Gastrocnemius medialis (tissue), 4 donors: Measurements from ENCODE around the gene MCM3AP. TPM values are rescaled to one million over a fixed set of nuclear protein-coding genes. Genes with fewer than 3 reads are reported as not detected.
A peak's percentile ranks its signal among the peaks of the same experiment; 100 is the strongest.

Source experiments
- ATAC-seq, 2 donors: fragments of 150-250 bp; one replicate each; pipeline ENCODE4 v1.9.1; 2016
- DNase-seq, 2 donors: peaks; one replicate each; pipeline ENCODE4 v3.0.0-alpha.2; 2019
- H3K27ac ChIP-seq, 4 donors: fragments of 200-600 bp; sonication (generic); 1 replicate in 1 of 4; 2 replicates in 3 of 4; pipeline ENCODE4 v1.5.1; 2016 to 2018; ENCODE audit warnings: mild to moderate bottlenecking in 2 of 4, moderate library complexity in 1 of 4
- H3K27me3 ChIP-seq, 3 donors: fragments of 200-600 bp; sonication (generic) in 2 of 3; 1 replicate in 1 of 3; 2 replicates in 2 of 3; pipeline versions ENCODE4 v1.5.1 to v1.6.0; 2016 to 2019; ENCODE audit warnings: mild to moderate bottlenecking in 1 of 3, moderate library complexity in 1 of 3
- H3K36me3 ChIP-seq, 2 donors: fragments of 200-600 bp; sonication (generic) in 1 of 2; one replicate each; pipeline ENCODE4 v1.5.1; 2017 to 2018
- H3K4me1 ChIP-seq, 2 donors: fragments of 200-600 bp; sonication (generic) in 1 of 2; one replicate each; pipeline ENCODE4 v1.5.1; 2016 to 2017; ENCODE audit warnings: mild to moderate bottlenecking in 2 of 2
- H3K4me3 ChIP-seq, 4 donors: fragments of 200-600 bp; sonication (generic) in 3 of 4; 1 replicate in 1 of 4; 2 replicates in 3 of 4; pipeline ENCODE4 v1.5.1; 2016 to 2019; ENCODE audit warnings: mild to moderate bottlenecking in 2 of 4
- H3K9me3 ChIP-seq, 3 donors: fragments of 200-600 bp; sonication (generic) in 2 of 3; 1 replicate in 1 of 3; 2 replicates in 2 of 3; pipeline ENCODE4 v1.5.1; 2016 to 2019
- CTCF ChIP-seq, 5 experiments: fragments of 450-650 bp in 3 of 5; fragments of 200-600 bp in 2 of 5; sonication (generic) in 2 of 5; IDR thresholded peaks in 4 of 5; conservative IDR thresholded peaks in 1 of 5; 1 replicate in 4 of 5; 2 replicates in 1 of 5; pipeline ENCODE4 v1.5.1; 2016 to 2019; ENCODE audit warnings: antibody characterized with exemption in 5 of 5, mild to moderate bottlenecking in 3 of 5, moderate library complexity in 3 of 5
- POLR2A ChIP-seq, 2 donors: fragments of 450-650 bp; IDR thresholded peaks; one replicate each; pipeline ENCODE4 v1.6.1; 2017; ENCODE audit warnings: antibody characterized with exemption in 2 of 2, mild to moderate bottlenecking in 2 of 2, moderate library complexity in 2 of 2
- in situ Hi-C, 4 donors: fragments of 200-750 bp; cut with MboI; loops; one replicate each; pipeline versions ENCODE4 v1.15.0 to v1.8.0; 2017; ENCODE audit warnings: low sequenced_read_pairs in 4 of 4
- intact Hi-C: fragments of 100-400 bp; cut with DNase I; formaldehyde crosslinking; loops from one replicate; pipeline ENCODE4 v1.15.1; 2023; ENCODE audit warnings: low total_unique reads
- total RNA-seq, 4 donors: library from RNA; depleted of rRNA; stranded (reverse); fragments of >200 nt; gene quantifications; one replicate each; pipeline versions ENCODE4 v1.1.0 to v1.2.3, GENCODE V29; 2016

The MCM3AP gene
- total RNA-seq, 4 donors from 2014 or later, result 52.1 to 155 (median 83.2) TPM

- ATAC-seq (no peak), DNase-seq (no peak)
- TF ChIP-seq POLR2A (IDR thresholded peaks at IDR 0.05) (no peak), CTCF (IDR thresholded peaks at IDR 0.05 in 4 of 5, conservative IDR thresholded peaks at IDR 0.05 in 1 of 5) (no peak)
- Histone ChIP-seq H3K27me3 (no peaks in the 10 kb centered on the region), H3K27ac (peak overlapping the region in 3 of 4 donors; percentile 21 to 26 (median 25)), H3K4me1 (peaks cover 30 to 39% of the 10 kb centered on the region in 2 donors), H3K36me3 (peaks cover 0 to 29% of the 10 kb centered on the region in 2 donors), H3K9me3 (no peaks in the 10 kb centered on the region), H3K4me3 (no peak overlapping the region)
- intact Hi-C loops, result no loop called here
- in situ Hi-C loops, result no loop called here
Measured at GRCh38 chr21:46220847-46221246, 64.6 kb downstream of the MCM3AP start.

GRCh38 chr21:46220275-46220810, 65.1 kb downstream of the MCM3AP start:
- H3K27me3 ChIP-seq, result no peaks in the 10 kb centered on the region
- no peaks in the 10 kb centered on the region for H3K9me3 ChIP-seq
- peak overlapping the region in 2 of 4 donors; percentile 21 to 25 for H3K27ac ChIP-seq
- TF ChIP-seq CTCF (IDR thresholded peaks at IDR 0.05 in 4 of 5, conservative IDR thresholded peaks at IDR 0.05 in 1 of 5) (no peak), POLR2A (IDR thresholded peaks at IDR 0.05) (no peak)
- intact Hi-C loops, result no loop called here
- DNase-seq, result peak in 1 of 2 donors; percentile 41
- peaks cover 0 to 33% of the 10 kb centered on the region in 2 donors for H3K36me3 ChIP-seq
- in situ Hi-C loops, result no loop called here
- H3K4me1 ChIP-seq, result peaks cover 27 to 38% of the 10 kb centered on the region in 2 donors
- H3K4me3 ChIP-seq, result no peak overlapping the region
- ATAC-seq, result peak in 1 of 2 donors; percentile 25

DNA sequence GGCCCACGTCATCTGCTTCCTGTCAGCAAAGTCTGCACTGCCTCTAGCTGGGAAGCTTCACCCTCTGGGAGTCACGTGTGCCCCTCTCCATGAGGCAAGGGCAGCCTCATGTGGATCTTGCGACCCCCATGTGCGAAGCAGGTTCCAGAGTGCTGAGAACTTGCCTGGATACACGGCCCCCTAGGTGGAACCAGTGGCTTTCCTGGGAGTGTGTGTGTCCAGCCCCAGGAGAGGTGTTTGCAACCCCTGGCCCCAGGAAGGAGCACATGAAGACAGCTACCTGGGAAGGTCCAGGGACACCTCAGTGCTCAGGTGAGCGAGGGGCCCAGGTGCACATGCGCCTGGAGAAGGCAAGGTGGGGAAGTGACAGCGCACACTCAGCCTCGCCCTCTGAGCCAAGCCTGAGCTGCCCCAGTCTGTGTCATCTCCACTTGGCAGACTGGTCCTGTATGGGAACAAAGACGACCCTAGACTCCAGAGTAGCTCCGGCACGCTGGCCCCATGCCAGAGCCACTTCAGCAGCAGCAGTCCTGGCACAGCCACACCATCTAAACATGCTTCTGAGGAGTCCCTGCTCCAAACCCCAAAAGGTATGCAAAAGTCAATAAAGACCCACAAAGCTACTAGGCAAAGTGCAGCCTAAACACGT, 65.7 kb downstream of the MCM3AP start:
- H3K27ac ChIP-seq, result peak overlapping the region in 1 of 4 donors; percentile 7
- DNase-seq, result no peak
- no peak overlapping the region for H3K4me3 ChIP-seq
- ATAC-seq, result no peak
- H3K4me1 ChIP-seq, result peaks cover 27 to 36% of the 10 kb centered on the region in 2 donors
- peaks cover 0 to 39% of the 10 kb centered on the region in 2 donors for H3K36me3 ChIP-seq
- no peaks in the 10 kb centered on the region for H3K27me3 ChIP-seq
- in situ Hi-C loops (no loop called here), intact Hi-C loops (no loop called here)
- H3K9me3 ChIP-seq, result no peaks in the 10 kb centered on the region
- TF ChIP-seq POLR2A (IDR thresholded peaks at IDR 0.05) (no peak), CTCF (IDR thresholded peaks at IDR 0.05 in 4 of 5, conservative IDR thresholded peaks at IDR 0.05 in 1 of 5) (no peak)

DNA sequence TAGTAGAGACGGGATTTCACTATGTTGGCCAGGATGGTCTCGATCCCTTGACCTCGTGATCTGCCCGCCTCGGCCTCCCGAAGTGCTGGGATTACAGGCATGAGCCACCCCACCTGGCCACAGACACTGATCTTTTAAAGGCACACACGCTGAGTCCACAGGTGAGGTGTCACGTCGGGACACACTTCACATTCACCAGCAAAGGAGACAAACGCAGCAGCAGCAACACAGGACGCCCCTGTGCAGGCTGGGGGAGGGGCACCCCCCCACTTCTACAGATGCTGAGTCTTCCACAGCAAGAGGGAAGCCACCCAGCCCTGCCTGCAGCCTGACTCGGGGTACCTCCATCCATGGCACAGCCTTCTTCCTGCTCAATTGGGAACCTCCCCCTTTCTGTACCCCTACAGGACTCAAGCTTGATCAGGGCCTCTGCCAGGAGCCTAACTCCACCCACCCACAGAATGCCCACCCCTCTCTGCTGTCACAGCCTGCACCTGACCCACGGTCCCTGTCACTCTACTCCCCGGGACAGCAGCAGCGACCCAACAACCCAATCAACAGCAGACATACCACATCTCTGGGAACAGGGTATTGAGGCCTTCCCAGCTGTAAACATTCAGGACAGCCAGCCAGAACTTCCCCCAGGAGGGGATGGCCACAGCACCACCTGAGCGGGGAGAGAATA, 66.4 kb downstream of the MCM3AP start:
- DNase-seq (no peak), ATAC-seq (no peak)
- no peak overlapping the region for H3K4me3 ChIP-seq
- H3K9me3 ChIP-seq, result no peaks in the 10 kb centered on the region
- in situ Hi-C loops, result no loop called here
- H3K27me3 ChIP-seq, result no peaks in the 10 kb centered on the region
- H3K4me1 ChIP-seq, result peaks cover 27 to 31% of the 10 kb centered on the region in 2 donors
- peaks cover 0 to 44% of the 10 kb centered on the region in 2 donors for H3K36me3 ChIP-seq
- TF ChIP-seq CTCF (IDR thresholded peaks at IDR 0.05 in 4 of 5, conservative IDR thresholded peaks at IDR 0.05 in 1 of 5) (no peak), POLR2A (IDR thresholded peaks at IDR 0.05) (no peak)
- peak overlapping the region in 1 of 4 donors; percentile 44 for H3K27ac ChIP-seq
- intact Hi-C loops, result no loop called here
